ENCODE results near the gene SYT17.

Gene SYT17

GRCh38 chr16:19138601-19139000, 29.4 kb upstream of the SYT17 start:
- DNase-seq (ENCODE audit: low read depth in 2 of 2): no peak

- DNase-seq (ENCODE audit: low read depth in 2 of 2): no peak
Observed at GRCh38 chr16:19139436-19140091, 28.5 kb upstream of the SYT17 start.

- no peak for DNase-seq (ENCODE audit: low read depth in 2 of 2)
Observed at GRCh38 chr16:19140396-19140795, 27.6 kb upstream of the SYT17 start.

- no peak for DNase-seq (ENCODE audit: low read depth in 2 of 2)
Observed at GRCh38 chr16:19142939-19143598, 25.0 kb upstream of the SYT17 start.

- no peak for DNase-seq (ENCODE audit: low read depth in 2 of 2)
Observed at GRCh38 chr16:19143599-19143956, 24.5 kb upstream of the SYT17 start.

- no peak for DNase-seq (ENCODE audit: low read depth in 2 of 2)
Observed at GRCh38 chr16:19145010-19145409, 23.0 kb upstream of the SYT17 start.

GRCh38 chr16:19147126-19147525, 20.9 kb upstream of the SYT17 start:
- DNase-seq (ENCODE audit: low read depth in 2 of 2): no peak

- DNase-seq (ENCODE audit: low read depth in 2 of 2): no peak
Observed at GRCh38 chr16:19147627-19148026, 20.4 kb upstream of the SYT17 start.

GRCh38 chr16:19148189-19148588, 19.9 kb upstream of the SYT17 start:
- DNase-seq (ENCODE audit: low read depth in 2 of 2): no peak

GRCh38 chr16:19151310-19151709, 16.7 kb upstream of the SYT17 start:
- DNase-seq (ENCODE audit: low read depth in 2 of 2): no peak

- no peak for DNase-seq (ENCODE audit: low read depth in 2 of 2)
Observed at GRCh38 chr16:19152042-19152441, 16.0 kb upstream of the SYT17 start.

GRCh38 chr16:19153876-19154275, 14.2 kb upstream of the SYT17 start:
- no peak for DNase-seq (ENCODE audit: low read depth in 2 of 2)

GRCh38 chr16:19162085-19162484, 6.0 kb upstream of the SYT17 start:
- DNase-seq (ENCODE audit: low read depth in 2 of 2): no peak

GRCh38 chr16:19163215-19163614, 4.8 kb upstream of the SYT17 start:
- no peak for DNase-seq (ENCODE audit: low read depth in 2 of 2)

GRCh38 chr16:19164285-19164684, 3.8 kb upstream of the SYT17 start:
- DNase-seq (ENCODE audit: low read depth in 2 of 2): no peak

GRCh38 chr16:19165101-19165500, 2.9 kb upstream of the SYT17 start:
- DNase-seq (ENCODE audit: low read depth in 2 of 2): no peak

- DNase-seq (ENCODE audit: low read depth in 2 of 2): no peak
Observed at GRCh38 chr16:19166500-19166899, 1.5 kb upstream of the SYT17 start.

GRCh38 chr16:19168371-19169081, 486 bp downstream of the SYT17 start:
- DNase-seq (ENCODE audit: low read depth in 2 of 2): no peak

- no peak for DNase-seq (ENCODE audit: low read depth in 2 of 2)
Observed at GRCh38 chr16:19169082-19169639, 1.1 kb downstream of the SYT17 start.

- DNase-seq (ENCODE audit: low read depth in 2 of 2): no peak
Observed at GRCh38 chr16:19170043-19170655, 2.1 kb downstream of the SYT17 start.

- DNase-seq (ENCODE audit: low read depth in 2 of 2): no peak
Observed at GRCh38 chr16:19172098-19172780, 4.2 kb downstream of the SYT17 start.

GRCh38 chr16:19173059-19173458, 5.0 kb downstream of the SYT17 start:
- no peak for DNase-seq (ENCODE audit: low read depth in 2 of 2)
